HepG2 (cell line): Measurements from ENCODE around the gene MASP2. TPM values are rescaled to one million over a fixed set of nuclear protein-coding genes. Genes with fewer than 3 reads are reported as not detected.

Experiments used
- BORCS8-MEF2B ChIP-seq: sonication (generic); formaldehyde crosslinking; IDR thresholded peaks from 2 replicates; pipeline ENCODE4 v1.8.0; 2022; ENCODE audit warnings: mild to moderate bottlenecking, missing genetic modification reagents
- CBX5 ChIP-seq: sonication (generic); formaldehyde crosslinking; IDR thresholded peaks from 2 replicates; pipeline ENCODE4 v1.4.0; 2020; ENCODE audit warnings: missing genetic modification reagents, borderline replicate concordance
- CREB3 ChIP-seq: sonication (generic); formaldehyde crosslinking; IDR thresholded peaks from 2 replicates; pipeline ENCODE4 v1.5.0; 2020; ENCODE audit warnings: missing genetic modification reagents
- FLYWCH1 ChIP-seq: sonication (generic); formaldehyde crosslinking; IDR thresholded peaks from 2 replicates; pipeline ENCODE4 v1.8.1; 2023; ENCODE audit warnings: mild to moderate bottlenecking, missing genetic modification reagents
- HMG20B ChIP-seq: conservative IDR thresholded peaks from 2 replicates; pipeline ENCODE4 v1.6.1; 2016; ENCODE audit warnings: missing genetic modification reagents, missing compliant biosample characterization
- HNRNPLL ChIP-seq: fragments of 200-400 bp; formaldehyde crosslinking; IDR thresholded peaks from 2 replicates; pipeline ENCODE4 v1.6.1; 2017; ENCODE audit warnings: mild to moderate bottlenecking, low read depth, low read length; ENCODE audit not compliant: poor library complexity, severe bottlenecking
- ISL2 ChIP-seq: sonication (generic); formaldehyde crosslinking; IDR thresholded peaks from 2 replicates; pipeline ENCODE4 v1.5.0; 2020; ENCODE audit warnings: missing genetic modification reagents
- PAF1 ChIP-seq: IDR thresholded peaks from 2 replicates; pipeline ENCODE4 v1.6.1; 2016; ENCODE audit warnings: missing genetic modification reagents, missing compliant biosample characterization
- PHF5A ChIP-seq: IDR thresholded peaks from one replicate; pipeline ENCODE4 v1.6.1; 2018; ENCODE audit warnings: low read depth, missing genetic modification reagents; ENCODE audit not compliant: unreplicated experiment
- POLR2A ChIP-seq, 2 experiments: IDR thresholded peaks; 2 replicates each; pipeline ENCODE4 v1.6.1; 2011; ENCODE audit warnings: low read depth in 2 of 2, low read length in 2 of 2, mild to moderate bottlenecking in 1 of 2, moderate library complexity in 1 of 2; ENCODE audit not compliant: insufficient read depth in 1 of 2
- RAD51 ChIP-seq: fragments of 450-650 bp; IDR thresholded peaks from 2 replicates; pipeline ENCODE4 v1.6.1; 2016; ENCODE audit warnings: borderline replicate concordance
- REXO4 ChIP-seq: sonication (generic); formaldehyde crosslinking; IDR thresholded peaks from 2 replicates; pipeline ENCODE4 v1.8.0; 2022; ENCODE audit warnings: missing genetic modification reagents, mild to moderate bottlenecking, borderline replicate concordance
- TCF12 ChIP-seq, 2 experiments: fragments of 450-650 bp in 1 of 2; sonication (generic) in 1 of 2; formaldehyde crosslinking in 1 of 2; IDR thresholded peaks; 2 replicates each; pipeline versions ENCODE4 v1.6.1 to v1.8.0; 2017 to 2022; ENCODE audit warnings: antibody characterized with exemption in 1 of 2, mild to moderate bottlenecking in 1 of 2, missing genetic modification reagents in 1 of 2, moderate library complexity in 1 of 2
- YEATS2 ChIP-seq: sonication (generic); formaldehyde crosslinking; IDR thresholded peaks from 2 replicates; pipeline ENCODE4 v1.4.0; 2020; ENCODE audit warnings: missing genetic modification reagents, borderline replicate concordance
- ZFP37 ChIP-seq: sonication (generic); formaldehyde crosslinking; IDR thresholded peaks from 2 replicates; pipeline ENCODE4 v1.4.0; 2020; ENCODE audit warnings: missing genetic modification reagents, borderline replicate concordance
- ZFYVE20 ChIP-seq: sonication (generic); formaldehyde crosslinking; IDR thresholded peaks from 2 replicates; pipeline ENCODE4 v1.8.0; 2023; ENCODE audit warnings: low read depth, mild to moderate bottlenecking, moderate library complexity, missing genetic modification reagents, borderline replicate concordance
- ZNF24 ChIP-seq: fragments of 450-650 bp; IDR thresholded peaks from 2 replicates; pipeline ENCODE4 v1.6.1; 2017; ENCODE audit warnings: antibody characterized with exemption, mild to moderate bottlenecking
- polyA plus RNA-seq, 8 experiments: library from polyadenylated mRNA; depleted of rRNA in 3 of 8; stranded (reverse) in 7 of 8; unstranded in 1 of 8; fragments of >200 nt; fragmentation: Illumina TruSeq in 4 of 8; extraction: Trizol in 4 of 8; gene quantifications; 2 replicates each; pipeline versions ENCODE4 v1.2.1 to v1.2.3, GENCODE V29; 2011 to 2016; ENCODE audit warnings: low read depth in 4 of 8, missing spikeins in 1 of 8, mixed read lengths in 1 of 8; ENCODE audit not compliant: insufficient read depth in 1 of 8
- total RNA-seq, 5 experiments: library from RNA; depleted of rRNA; stranded (reverse); fragments of >200 nt; fragmentation: Illumina TruSeq; extraction: Trizol; gene quantifications; 2 replicates each; pipeline ENCODE4 v1.2.3, GENCODE V29; 2016; ENCODE audit warnings: low read depth in 1 of 5
- TF ChIP-seq, protein P1 (sequence below): sonication (generic); formaldehyde crosslinking; IDR thresholded peaks from 2 replicates; pipeline ENCODE4 v1.4.0; 2020; ENCODE audit warnings: mild to moderate bottlenecking, missing genetic modification reagents
- TF ChIP-seq, protein P2 (sequence below), 2 experiments: fragments of 450-650 bp in 1 of 2; sonication (generic) in 1 of 2; formaldehyde crosslinking; IDR thresholded peaks; 2 replicates each; pipeline versions ENCODE4 v1.5.0 to v1.8.0; 2020 to 2022; ENCODE audit warnings: mild to moderate bottlenecking in 1 of 2, missing genetic modification reagents in 1 of 2
- TF ChIP-seq, protein P3 (sequence below): sonication (generic); formaldehyde crosslinking; IDR thresholded peaks from 2 replicates; pipeline ENCODE4 v1.4.0; 2020; ENCODE audit warnings: missing genetic modification reagents, borderline replicate concordance
- TF ChIP-seq, protein P4 (sequence below): sonication (generic); formaldehyde crosslinking; IDR thresholded peaks from 2 replicates; pipeline ENCODE4 v1.5.0; 2020; ENCODE audit warnings: mild to moderate bottlenecking, missing genetic modification reagents, moderate library complexity

The MASP2 gene
- total and polyA plus RNA-seq, 2 of the 13 experiments (the other 11 are each of a cell fraction or from before 2014, with no cell fraction given) = 7.1 to 11.8 TPM

GRCh38 chr1:10980094-10980577, 66.9 kb downstream of the MASP2 start (continued):
- TF ChIP-seq, protein P1, sequence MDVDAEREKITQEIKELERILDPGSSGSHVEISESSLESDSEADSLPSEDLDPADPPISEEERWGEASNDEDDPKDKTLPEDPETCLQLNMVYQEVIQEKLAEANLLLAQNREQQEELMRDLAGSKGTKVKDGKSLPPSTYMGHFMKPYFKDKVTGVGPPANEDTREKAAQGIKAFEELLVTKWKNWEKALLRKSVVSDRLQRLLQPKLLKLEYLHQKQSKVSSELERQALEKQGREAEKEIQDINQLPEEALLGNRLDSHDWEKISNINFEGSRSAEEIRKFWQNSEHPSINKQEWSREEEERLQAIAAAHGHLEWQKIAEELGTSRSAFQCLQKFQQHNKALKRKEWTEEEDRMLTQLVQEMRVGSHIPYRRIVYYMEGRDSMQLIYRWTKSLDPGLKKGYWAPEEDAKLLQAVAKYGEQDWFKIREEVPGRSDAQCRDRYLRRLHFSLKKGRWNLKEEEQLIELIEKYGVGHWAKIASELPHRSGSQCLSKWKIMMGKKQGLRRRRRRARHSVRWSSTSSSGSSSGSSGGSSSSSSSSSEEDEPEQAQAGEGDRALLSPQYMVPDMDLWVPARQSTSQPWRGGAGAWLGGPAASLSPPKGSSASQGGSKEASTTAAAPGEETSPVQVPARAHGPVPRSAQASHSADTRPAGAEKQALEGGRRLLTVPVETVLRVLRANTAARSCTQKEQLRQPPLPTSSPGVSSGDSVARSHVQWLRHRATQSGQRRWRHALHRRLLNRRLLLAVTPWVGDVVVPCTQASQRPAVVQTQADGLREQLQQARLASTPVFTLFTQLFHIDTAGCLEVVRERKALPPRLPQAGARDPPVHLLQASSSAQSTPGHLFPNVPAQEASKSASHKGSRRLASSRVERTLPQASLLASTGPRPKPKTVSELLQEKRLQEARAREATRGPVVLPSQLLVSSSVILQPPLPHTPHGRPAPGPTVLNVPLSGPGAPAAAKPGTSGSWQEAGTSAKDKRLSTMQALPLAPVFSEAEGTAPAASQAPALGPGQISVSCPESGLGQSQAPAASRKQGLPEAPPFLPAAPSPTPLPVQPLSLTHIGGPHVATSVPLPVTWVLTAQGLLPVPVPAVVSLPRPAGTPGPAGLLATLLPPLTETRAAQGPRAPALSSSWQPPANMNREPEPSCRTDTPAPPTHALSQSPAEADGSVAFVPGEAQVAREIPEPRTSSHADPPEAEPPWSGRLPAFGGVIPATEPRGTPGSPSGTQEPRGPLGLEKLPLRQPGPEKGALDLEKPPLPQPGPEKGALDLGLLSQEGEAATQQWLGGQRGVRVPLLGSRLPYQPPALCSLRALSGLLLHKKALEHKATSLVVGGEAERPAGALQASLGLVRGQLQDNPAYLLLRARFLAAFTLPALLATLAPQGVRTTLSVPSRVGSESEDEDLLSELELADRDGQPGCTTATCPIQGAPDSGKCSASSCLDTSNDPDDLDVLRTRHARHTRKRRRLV (CRISPR knock-in tag) = no peak
- no peak for TF ChIP-seq ZFP37 (CRISPR knock-in tag)
- no peak for TF ChIP-seq TCF12 (IDR thresholded peaks at IDR 0.05)
- TF ChIP-seq TCF12 (CRISPR knock-in tag; IDR thresholded peaks at IDR 0.05) = no peak
- TF ChIP-seq PAF1 (CRISPR knock-in tag) = no peak
- TF ChIP-seq FLYWCH1 (CRISPR knock-in tag) = no peak
- no peak for TF ChIP-seq ISL2 (CRISPR knock-in tag)
- TF ChIP-seq PHF5A (CRISPR knock-in tag) = no peak
- no peak for TF ChIP-seq BORCS8-MEF2B
- TF ChIP-seq CBX5 = no peak
- TF ChIP-seq RAD51 = no peak
- TF ChIP-seq, protein P2, sequence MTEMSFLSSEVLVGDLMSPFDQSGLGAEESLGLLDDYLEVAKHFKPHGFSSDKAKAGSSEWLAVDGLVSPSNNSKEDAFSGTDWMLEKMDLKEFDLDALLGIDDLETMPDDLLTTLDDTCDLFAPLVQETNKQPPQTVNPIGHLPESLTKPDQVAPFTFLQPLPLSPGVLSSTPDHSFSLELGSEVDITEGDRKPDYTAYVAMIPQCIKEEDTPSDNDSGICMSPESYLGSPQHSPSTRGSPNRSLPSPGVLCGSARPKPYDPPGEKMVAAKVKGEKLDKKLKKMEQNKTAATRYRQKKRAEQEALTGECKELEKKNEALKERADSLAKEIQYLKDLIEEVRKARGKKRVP (CRISPR knock-in tag; IDR thresholded peaks at IDR 0.05) = no peak
- no peak for TF ChIP-seq ZFYVE20 (CRISPR knock-in tag)
- TF ChIP-seq, protein P3, sequence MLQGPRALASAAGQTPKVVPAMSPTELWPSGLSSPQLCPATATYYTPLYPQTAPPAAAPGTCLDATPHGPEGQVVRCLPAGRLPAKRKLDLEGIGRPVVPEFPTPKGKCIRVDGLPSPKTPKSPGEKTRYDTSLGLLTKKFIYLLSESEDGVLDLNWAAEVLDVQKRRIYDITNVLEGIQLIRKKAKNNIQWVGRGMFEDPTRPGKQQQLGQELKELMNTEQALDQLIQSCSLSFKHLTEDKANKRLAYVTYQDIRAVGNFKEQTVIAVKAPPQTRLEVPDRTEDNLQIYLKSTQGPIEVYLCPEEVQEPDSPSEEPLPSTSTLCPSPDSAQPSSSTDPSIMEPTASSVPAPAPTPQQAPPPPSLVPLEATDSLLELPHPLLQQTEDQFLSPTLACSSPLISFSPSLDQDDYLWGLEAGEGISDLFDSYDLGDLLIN (CRISPR knock-in tag) = no peak
- TF ChIP-seq, protein P4, sequence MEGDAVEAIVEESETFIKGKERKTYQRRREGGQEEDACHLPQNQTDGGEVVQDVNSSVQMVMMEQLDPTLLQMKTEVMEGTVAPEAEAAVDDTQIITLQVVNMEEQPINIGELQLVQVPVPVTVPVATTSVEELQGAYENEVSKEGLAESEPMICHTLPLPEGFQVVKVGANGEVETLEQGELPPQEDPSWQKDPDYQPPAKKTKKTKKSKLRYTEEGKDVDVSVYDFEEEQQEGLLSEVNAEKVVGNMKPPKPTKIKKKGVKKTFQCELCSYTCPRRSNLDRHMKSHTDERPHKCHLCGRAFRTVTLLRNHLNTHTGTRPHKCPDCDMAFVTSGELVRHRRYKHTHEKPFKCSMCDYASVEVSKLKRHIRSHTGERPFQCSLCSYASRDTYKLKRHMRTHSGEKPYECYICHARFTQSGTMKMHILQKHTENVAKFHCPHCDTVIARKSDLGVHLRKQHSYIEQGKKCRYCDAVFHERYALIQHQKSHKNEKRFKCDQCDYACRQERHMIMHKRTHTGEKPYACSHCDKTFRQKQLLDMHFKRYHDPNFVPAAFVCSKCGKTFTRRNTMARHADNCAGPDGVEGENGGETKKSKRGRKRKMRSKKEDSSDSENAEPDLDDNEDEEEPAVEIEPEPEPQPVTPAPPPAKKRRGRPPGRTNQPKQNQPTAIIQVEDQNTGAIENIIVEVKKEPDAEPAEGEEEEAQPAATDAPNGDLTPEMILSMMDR (CRISPR knock-in tag) = peak; percentile 57
- no peak for TF ChIP-seq CREB3
- no peak for TF ChIP-seq HMG20B
- TF ChIP-seq YEATS2 (CRISPR knock-in tag) = no peak
- peak; percentile 54 for TF ChIP-seq HNRNPLL
- TF ChIP-seq ZNF24 = no peak
- peak in 1 of 2 experiments; percentile 74; a peak in 2 of 4 replicates for TF ChIP-seq POLR2A (IDR thresholded peaks at IDR 0.05; ENCODE audit: insufficient read depth in 1 of 2, low read depth in 2 of 2, low read length in 2 of 2)
- no peak for TF ChIP-seq REXO4 (CRISPR knock-in tag)
